GM12892 (cell line): ENCODE results near the gene DNAJB5.

Experiments
- POLR2A ChIP-seq: IDR thresholded peaks from 2 replicates; pipeline ENCODE4 v1.6.1; 2011; ENCODE audit warnings: low read depth, low read length, control low read depth
- POLR2AphosphoS5 ChIP-seq: IDR thresholded peaks from 2 replicates; pipeline ENCODE4 v1.6.1; 2011; ENCODE audit warnings: low read depth, low read length, control low read depth
- TAF1 ChIP-seq: IDR thresholded peaks from 2 replicates; pipeline ENCODE4 v1.6.1; 2011; ENCODE audit warnings: low read depth, mild to moderate bottlenecking, control low read depth, low read length, borderline replicate concordance

GRCh38 chr9:35029241-35029640, 39.7 kb downstream of the DNAJB5 start:
- no peak for TF ChIP-seq POLR2A
- no peak for TF ChIP-seq POLR2AphosphoS5
- no peak for TF ChIP-seq TAF1
